Middle frontal gyrus (tissue), 1 donor: ENCODE results near the gene ACAT2.
"Not testable (repeated sequence)": the region's sequence is repeated elsewhere in the genome, so short reads cannot be mapped to it uniquely, and the experiment has no call there.

ENCODE experiments used
- DNase-seq: peaks from one replicate; pipeline ENCODE4 v3.0.0-alpha.2; 2015; ENCODE audit warnings: low spot score; ENCODE audit errors: extremely low spot score

The ACAT2 gene

DNA sequence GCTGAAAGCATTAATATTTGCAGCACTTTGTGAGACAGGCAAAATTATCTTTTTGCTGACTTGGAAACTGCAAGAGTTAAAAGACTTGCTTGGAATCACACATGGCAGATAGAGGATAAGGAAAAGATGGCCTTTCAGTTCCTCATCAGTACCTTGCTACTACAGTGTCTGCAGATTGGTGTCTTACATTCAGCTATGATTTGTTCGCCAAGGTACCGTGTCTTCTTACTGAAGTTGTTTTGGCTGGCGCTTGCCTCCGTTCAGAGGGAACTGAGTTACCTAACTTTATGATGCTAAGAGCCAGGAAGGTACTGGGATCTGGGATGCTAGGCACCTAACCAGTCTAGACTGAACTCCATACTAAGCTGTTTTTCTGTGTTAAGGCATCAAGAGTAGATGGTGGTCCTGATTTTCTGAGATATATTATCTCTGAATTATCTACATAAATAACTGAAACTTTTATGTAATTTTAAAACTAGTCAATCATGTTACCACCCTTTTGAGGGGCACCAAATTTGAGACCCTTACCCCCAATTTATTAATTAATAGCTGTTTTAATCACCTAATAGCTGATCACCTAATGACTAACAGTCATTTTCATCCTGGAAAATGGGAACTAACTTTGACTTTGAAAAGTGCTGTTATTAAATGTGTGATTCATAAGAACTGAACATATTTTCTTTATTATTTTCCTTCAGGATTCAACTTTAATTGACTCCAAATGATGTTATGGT, 32.1 kb upstream of the ACAT2 start:
- DNase-seq, result no peak

DNA sequence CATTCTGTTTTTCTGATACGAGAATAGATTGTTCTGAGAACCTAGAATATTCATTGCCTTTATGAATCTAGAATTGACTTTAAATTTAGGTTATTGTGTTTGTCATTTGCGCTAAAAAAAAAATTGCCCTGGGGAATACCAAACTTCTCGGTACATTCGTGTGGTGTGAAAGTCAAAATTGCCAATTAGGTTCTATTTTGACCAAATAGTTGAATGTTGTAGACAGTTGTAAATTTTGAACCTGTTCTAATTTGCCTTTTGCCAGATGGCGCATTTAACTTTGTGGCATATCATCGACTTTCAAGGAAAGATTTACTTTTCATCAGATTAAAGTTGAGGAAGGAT, 31.5 kb upstream of the ACAT2 start:
- DNase-seq, result no peak

DNA sequence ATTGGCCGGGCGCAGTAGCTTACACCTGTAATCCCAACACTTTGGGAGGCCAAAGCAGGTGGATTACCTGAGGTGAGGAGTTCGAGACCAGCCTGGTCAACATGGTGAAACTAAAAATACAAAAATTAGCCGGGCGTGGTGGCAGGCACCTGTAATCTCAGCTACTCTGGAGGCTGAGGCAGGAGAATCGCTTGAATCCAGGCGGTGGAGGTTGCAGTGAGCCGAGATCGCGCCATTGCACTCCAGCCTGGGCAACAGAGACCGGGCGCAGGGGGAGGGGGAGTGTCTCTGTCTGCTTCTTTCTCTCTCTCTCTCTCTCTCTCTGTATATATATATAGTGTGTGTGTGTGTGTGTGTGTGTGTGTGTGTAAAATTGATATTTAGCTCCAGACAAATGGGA, 29.3 kb upstream of the ACAT2 start:
- DNase-seq, result not testable (repeated sequence)

DNA sequence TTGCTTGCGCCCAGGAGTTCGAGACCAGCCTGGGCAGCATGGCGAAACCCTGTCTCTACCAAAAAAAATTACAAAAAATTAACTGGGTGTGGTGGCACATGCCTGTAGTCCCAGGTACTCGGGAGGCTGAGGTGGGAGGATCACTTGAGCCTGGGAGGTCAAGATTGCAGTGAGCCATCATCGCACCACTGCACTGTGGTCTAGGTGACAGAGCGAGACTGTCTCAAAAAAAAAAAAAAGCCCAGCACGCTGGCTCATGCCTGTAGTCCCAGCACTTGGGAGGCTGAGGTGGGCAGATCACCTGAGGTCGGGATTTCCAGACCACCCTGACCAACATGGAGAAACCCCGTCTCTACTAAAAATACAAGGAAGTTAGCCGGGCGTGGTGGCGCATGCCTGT, 28.4 kb upstream of the ACAT2 start:
- DNase-seq, result not testable (repeated sequence)

DNA sequence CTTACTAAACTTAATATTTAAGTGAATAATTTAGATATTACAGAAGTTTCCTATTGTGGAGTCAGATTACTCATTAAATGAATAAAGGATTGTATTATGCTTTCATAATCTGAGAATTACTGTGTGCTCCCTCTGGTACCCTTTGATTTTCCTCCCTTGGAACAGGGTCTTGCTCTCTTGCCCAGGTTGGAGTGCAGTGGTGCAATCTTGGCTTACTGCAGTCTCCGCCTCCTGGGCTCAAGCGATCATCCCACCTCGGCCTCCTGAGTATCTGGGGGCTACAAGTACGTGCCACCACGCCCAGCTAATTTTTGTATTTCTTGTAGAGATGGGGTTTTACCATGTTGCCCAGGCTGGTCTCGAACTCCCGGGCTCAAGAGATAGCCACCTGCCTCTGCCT, 24.9 kb upstream of the ACAT2 start:
- no peak for DNase-seq

DNA sequence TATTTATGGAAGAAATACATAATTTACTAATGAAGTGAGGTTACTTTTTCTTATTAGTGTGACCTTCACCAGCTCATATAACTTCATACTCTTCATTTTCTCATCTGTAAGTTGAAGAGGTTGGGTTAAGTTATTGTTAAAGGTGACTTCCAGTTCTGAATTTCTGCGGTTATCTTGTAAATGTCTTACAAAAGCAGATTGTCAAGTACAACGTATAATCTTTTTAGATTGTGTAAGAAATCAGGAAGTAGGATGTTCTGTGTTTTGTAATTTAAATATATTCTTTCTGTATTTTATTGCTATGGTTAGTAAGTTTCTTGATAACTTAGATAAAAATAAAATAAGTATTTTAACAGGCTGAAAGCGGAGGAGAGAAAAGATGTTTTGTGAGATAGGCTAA, 22.5 kb upstream of the ACAT2 start:
- DNase-seq, result no peak

DNA sequence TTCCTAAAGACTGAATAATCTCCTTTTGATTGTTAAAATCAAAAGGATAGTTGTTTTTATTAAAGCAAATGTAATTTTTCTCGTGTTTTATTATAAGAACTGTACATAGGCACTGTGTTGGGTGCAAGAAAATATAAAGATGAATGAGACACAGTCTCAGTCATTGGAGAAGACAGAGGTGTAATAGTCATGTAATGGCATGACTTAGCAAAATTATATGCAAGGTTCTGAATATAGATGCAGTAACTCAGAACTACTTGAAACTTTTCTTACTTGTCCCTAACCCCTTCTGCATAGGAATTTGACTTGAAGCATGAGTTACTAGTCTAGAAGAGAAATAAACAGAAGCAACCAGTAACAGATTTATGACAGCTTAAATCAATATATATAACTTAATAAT, 19.7 kb upstream of the ACAT2 start:
- no peak for DNase-seq

DNA sequence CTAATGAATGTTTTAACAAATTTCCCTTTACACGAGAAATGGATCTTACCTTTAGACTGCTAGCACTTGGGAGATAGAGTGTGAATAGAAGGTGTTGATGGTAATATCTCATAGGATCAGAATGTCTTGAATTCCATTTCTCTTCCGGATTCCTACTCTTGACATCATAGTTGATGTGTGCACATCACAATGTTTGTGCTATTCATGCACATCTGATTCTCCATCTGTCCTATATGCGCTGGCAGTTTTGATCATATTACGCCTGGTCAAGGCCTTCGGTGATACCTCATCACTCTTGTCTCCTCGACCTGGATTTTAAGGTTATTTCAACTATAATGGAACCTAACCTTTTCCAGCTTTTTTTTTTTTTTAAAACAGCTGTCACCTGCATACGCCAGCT, 16.8 kb upstream of the ACAT2 start:
- DNase-seq, result no peak

DNA sequence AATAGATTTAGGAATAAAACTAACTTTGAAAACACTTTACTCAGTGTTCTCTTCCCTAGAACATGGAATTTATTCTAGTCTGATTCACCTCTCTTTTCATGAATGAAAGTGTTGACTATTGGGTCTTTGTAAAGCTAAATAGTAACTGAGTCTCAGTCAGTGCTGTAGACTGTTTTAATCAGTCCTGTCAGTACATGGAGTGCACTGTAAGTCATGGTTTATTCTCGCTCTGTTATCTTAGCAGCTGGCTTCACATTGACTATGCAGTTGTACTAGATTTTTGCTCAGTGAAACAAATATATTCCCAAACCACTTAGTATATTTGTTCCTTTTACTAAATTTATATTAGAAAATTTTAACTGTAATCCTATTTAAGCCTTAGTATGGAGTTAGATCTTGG, 15.1 kb upstream of the ACAT2 start:
- DNase-seq, result no peak

DNA sequence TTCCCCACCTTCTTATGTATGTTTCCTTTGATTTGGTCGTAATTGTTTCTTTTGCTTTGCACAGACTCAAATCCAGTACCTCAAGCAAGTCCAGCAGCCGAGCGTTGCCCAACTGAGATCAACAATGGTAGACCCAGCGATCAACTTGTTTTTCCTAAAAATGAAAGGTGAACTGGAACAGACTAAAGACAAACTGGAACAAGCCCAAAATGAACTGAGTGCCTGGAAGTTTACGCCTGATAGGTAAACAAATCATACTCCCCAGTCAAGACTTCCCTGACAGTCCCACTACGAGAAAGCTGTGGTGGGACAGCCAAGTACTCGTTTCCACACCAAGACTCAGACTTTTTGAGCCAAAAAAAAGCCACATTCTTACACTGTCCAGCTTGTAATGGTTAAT, 13.7 kb upstream of the ACAT2 start:
- DNase-seq, result not testable (repeated sequence)

DNA sequence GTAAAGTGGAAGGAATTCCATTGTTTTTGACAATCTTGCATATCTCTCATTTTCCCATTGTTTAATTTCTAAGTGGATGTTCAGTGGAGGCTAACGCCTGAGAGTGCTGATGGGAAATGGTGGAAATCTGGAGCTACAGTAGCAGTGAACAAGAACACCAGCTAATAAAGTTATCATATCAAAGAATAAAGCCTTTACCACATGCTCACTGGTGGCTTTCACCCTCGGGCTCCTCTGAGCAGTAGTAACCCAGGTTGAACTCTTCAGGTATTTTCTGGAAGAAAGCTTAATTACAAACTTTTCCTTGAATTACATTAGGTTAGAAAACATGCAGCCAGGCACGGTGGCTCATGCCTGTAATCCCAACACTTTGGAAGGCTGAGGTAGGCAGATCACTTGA, 10.4 kb upstream of the ACAT2 start:
- DNase-seq, result no peak

DNA sequence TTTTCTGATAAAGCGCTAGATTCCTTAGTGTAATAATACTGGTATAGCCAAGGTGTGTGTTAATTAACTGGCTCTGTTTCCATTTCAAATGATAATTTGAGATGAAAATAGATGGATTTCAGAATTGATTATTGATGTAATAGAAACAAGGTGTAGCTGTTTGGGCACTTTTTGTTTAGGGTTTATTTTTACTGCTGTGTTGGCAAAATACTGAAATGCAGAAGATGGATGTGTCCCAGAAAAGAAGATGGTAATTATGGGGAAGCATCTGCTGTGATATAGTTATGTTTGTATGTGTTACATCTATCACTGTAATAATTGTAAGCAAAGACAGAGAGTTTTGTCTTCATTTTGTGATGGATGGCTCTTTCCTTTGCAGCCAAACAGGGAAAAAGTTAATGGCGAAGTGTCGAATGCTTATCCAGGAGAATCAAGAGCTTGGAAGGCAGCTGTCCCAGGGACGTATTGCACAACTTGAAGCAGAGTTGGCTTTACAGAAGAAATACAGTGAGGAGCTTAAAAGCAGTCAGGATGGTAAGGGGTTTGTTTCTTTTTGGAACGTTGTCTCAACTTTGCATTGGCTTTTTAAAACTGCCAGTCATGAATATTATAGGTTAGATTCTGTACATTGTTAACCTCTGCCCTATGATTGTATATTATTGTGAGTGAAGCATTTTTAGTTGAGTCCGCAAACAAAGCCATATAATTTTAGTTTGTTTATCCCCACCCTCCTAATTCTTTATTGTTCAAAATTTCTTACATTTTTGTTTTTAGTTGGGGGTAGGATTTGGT, 8.6 kb upstream of the ACAT2 start:
- no peak for DNase-seq

DNA sequence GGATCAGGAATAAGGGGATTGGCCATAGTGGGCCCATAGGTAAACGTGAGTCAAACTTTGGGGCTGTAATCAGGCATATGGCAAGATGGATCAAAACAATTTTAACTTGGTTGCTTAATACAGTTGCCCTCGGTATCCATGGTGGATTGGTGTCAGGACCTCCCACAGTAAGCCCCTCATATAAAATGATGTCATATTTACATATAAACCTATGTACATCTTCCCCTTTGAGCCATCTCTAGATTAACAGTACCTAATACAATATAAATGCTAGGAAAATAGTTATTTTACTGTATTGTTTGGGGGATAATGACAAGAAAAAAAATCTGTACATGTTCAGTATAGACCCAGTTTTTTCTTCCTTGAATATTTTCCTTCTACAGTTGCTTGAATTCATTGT, 7.4 kb upstream of the ACAT2 start:
- DNase-seq, result no peak

DNA sequence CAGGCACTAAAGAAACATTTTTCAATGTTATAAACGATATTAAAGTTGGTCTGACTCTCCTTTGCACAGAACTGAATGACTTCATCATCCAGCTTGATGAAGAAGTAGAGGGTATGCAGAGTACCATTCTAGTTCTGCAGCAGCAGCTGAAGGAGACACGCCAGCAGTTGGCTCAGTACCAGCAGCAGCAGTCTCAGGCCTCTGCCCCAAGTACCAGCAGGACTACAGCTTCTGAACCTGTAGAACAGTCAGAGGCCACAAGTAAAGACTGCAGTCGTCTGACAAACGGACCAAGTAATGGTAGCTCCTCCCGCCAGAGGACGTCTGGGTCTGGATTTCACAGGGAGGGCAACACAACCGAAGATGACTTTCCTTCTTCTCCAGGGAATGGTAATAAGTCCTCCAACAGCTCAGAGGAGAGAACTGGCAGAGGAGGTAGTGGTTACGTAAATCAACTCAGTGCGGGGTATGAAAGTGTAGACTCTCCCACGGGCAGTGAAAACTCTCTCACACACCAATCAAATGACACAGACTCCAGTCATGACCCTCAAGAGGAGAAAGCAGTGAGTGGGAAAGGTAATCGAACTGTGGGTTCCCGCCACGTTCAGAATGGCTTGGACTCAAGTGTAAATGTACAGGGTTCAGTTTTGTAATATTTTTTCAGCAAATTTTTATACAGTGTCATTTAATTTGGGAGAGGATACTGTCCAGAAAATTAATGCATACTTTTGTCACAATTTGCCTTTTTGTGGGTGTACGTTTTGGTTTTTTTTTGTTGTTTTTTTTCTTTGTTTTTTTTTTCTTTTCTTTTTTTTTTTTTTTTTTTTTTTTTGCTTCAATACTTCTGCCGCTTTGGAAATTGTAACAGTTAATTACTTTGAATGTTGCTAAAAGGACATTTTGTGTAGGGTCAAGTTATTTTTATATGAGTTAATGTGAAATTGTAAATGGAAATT, 6.6 kb upstream of the ACAT2 start:
- DNase-seq, result no peak

DNA sequence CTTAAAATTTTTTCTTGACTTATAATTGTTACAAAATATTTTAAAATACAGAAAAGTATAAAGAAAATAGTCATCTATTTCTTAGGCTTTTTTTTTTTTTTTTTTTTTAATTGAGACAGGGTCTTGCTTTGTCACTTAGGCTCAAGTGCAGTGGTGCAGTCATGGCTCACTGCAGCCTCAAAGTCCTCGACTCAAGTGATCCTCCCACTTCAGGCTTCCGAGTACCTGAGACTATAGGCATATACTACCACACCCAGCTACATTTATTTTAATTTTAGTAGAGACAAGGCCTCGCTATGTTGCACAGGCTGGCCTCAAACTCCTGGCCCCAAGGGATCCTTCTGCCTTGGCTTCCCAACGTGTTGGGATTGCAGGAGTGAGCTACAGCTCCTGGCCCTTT, 5.3 kb upstream of the ACAT2 start:
- no peak for DNase-seq

DNA sequence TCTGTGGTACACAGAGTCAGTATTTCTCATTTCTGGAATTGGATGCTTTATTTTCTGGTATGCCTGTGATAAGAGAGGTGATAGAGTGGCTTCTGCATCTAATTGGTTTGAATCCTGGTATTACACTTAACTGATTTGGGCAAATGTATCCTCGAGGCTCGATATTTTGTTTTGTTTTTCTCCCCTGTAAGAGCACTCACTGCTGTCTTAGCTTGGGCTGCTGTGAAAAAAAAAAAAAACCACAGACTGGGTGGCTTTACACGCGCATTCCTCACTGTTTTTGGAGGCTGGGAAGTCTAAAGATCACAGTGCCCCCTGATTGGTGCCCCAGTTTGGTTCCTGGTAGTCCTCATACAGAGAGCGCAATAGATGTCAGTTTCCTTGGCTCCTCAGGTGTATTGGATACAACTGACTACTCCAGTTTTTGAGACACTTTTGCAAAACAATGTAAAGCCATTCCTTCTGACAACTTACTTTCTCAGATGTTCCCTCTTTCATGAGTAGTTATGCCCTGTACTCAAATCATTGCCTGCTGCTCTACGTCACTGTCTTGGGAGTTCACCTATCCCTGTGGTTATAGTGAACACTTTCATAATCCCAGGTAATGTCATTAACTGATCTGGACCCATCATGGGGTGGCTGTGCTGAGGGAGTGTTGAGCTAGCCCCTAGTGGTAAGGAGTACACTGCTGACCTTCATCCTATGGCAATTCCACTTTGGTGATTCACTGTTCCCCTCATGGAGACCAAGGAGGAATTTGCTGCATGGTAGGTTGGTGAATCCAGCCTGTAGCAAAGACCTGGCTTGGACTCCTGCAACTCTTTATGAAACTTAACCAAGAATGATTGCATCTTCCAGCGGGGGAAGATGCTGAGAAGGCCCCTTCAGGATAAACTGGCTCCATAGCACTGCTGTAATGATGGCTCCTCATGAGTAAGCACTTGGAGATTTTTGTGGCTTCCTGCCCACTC, 3.5 kb upstream of the ACAT2 start:
- no peak for DNase-seq

DNA sequence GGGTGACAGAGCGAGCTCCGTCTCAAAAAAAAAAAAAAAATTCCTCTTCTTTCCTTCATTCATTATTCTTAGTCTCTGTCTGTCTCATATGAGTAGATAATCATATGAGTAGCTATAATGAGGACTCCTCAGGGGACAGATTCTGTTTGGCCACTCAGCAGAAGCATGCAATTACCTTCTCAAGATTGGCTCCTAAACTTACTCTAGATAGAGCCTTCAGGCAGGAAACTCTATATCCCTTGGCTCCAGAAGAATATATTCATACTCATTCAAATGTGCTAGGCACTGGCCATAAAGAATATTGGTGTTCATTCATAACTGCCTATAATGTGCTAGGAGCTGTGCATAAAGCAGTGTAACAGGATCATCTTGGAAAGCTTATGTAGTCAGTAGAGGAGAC, 2.2 kb upstream of the ACAT2 start:
- DNase-seq, result no peak

DNA sequence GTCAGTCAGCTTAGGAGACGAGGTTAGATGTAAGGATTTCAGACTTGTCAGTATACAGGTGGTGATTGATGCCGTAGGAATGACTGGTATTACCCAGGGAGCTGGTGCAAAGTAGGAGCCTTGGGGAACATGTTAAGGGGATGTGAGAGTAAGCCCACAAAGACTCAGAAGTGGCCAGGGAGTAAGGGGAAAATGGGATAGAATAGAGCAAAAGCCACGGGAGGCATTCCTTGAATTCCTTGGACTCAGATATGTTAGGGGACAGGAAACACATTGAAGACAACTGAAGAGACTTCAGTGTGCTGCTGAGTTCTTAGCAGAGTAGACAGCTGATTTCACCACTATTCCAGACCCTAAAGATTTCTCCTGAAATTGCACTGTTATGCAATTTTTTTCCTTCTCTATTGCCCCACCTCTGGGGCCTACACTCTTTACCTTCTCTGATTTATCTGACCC, 1.2 kb upstream of the ACAT2 start:
- DNase-seq, result no peak

DNA sequence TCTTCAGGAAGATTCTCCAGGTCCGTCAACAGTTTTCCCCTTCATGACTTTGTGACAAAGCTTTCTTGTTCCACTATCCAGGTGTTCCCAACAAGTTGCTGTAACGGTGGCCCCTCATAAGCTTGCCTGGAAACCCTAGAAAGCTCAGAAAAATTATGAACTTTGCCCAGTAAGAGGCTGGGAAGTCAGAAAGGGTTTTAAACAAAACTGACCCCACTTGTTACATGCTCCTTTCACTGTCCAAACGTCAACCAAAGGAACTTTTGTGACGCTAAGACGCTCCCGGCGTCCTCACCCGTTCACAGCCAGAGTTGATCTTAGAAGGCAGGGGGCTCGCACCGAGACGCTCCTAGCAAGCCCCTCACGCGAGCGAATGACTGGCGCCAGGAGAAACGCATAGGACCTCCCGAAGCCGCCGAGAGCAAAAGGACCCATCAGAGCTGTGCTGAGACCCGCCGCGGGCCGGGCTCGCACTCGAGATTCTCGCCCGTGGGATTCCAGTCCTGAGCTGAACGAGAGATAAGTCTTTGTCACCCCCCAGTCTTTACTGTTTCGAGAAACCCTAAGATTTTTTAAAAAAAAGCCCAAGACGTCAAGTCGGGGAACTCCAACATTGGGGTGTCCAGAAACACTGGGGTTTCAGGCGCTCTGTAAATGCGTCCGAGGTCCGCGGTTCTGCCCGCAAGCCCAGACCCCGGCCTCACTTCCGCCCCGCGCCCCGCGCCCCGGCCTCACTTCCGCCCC, 544 bp upstream of the ACAT2 start:
- no peak for DNase-seq

DNA sequence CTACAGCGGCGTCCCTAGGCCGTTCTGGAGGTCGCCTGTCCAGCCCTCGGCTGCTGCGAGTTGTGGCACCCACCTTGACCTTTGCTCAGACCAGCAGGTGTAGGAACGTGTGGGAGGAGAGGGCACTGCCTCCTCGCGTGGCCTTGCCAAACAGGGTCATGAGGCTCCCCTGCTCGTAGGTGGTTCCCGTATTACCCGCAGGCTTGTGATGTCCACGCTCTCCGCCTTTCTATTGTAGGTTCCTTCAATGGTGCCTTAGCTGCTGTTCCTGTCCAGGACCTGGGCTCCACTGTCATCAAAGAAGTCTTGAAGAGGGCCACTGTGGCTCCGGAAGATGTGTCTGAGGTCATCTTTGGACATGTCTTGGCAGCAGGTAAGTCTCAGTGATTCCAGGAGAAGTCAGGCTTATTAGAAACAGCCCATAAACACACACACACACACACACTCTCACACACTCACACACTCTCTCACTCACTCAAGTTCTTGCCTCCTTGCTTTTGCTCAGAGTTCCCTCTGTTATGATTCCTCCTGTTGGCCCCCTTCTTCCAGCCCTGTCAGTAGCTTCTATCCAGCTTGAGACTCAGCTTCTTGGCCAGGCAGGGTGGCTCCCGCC, 942 bp downstream of the ACAT2 start:
- no peak for DNase-seq
